HEK293 (cell line): ENCODE results near the gene PERM1.
A peak's percentile ranks its signal among the peaks of the same experiment; 100 is the strongest.

Experiments used
- BCL11A ChIP-seq: fragments of 450-650 bp; formaldehyde crosslinking; IDR thresholded peaks from 2 replicates; pipeline ENCODE4 v1.5.1; 2016; ENCODE audit warnings: low read depth, missing biosample characterization, missing genetic modification characterization
- BCL6B ChIP-seq: fragments of 450-650 bp; formaldehyde crosslinking; IDR thresholded peaks from 2 replicates; pipeline ENCODE4 v1.5.1; 2017; ENCODE audit warnings: missing biosample characterization, missing genetic modification characterization
- GFI1B ChIP-seq: fragments of 450-650 bp; formaldehyde crosslinking; IDR thresholded peaks from 2 replicates; pipeline ENCODE4 v1.5.1; 2016; ENCODE audit warnings: missing biosample characterization, missing genetic modification characterization
- OVOL3 ChIP-seq: fragments of 450-650 bp; formaldehyde crosslinking; IDR thresholded peaks from 2 replicates; pipeline ENCODE4 v1.5.1; 2016; ENCODE audit warnings: missing biosample characterization, missing genetic modification characterization
- PRDM1 ChIP-seq: fragments of 450-650 bp; formaldehyde crosslinking; IDR thresholded peaks from 2 replicates; pipeline ENCODE4; 2016; ENCODE audit warnings: missing biosample characterization, missing genetic modification characterization
- PRDM10 ChIP-seq: fragments of 450-650 bp; formaldehyde crosslinking; IDR thresholded peaks from 2 replicates; pipeline ENCODE4 v1.5.1; 2016; ENCODE audit warnings: missing biosample characterization, missing genetic modification characterization
- ZFP41 ChIP-seq: fragments of 450-650 bp; formaldehyde crosslinking; IDR thresholded peaks from 2 replicates; pipeline ENCODE4 v1.5.1; 2016; ENCODE audit warnings: missing biosample characterization, missing genetic modification characterization, borderline replicate concordance
- ZNF112 ChIP-seq: fragments of 450-650 bp; formaldehyde crosslinking; IDR thresholded peaks from 2 replicates; pipeline ENCODE4 v1.5.0; 2017; ENCODE audit warnings: missing biosample characterization, missing genetic modification characterization
- ZNF133 ChIP-seq: fragments of 450-650 bp; formaldehyde crosslinking; IDR thresholded peaks from 2 replicates; pipeline ENCODE4 v1.5.1; 2016; ENCODE audit warnings: missing biosample characterization, missing genetic modification characterization
- ZNF140 ChIP-seq: fragments of 450-650 bp; formaldehyde crosslinking; IDR thresholded peaks from 2 replicates; pipeline ENCODE4 v1.5.1; 2016; ENCODE audit warnings: missing biosample characterization, missing genetic modification characterization
- ZNF19 ChIP-seq: fragments of 450-650 bp; formaldehyde crosslinking; IDR thresholded peaks from 2 replicates; pipeline ENCODE4; 2016; ENCODE audit warnings: missing biosample characterization, missing genetic modification characterization, low read depth
- ZNF239 ChIP-seq: fragments of 450-650 bp; formaldehyde crosslinking; IDR thresholded peaks from 2 replicates; pipeline ENCODE4 v1.5.1; 2016; ENCODE audit warnings: missing biosample characterization, missing genetic modification characterization
- ZNF335 ChIP-seq: fragments of 450-650 bp; formaldehyde crosslinking; conservative IDR thresholded peaks from 2 replicates; pipeline ENCODE4 v1.5.1; 2016; ENCODE audit warnings: missing biosample characterization, missing genetic modification characterization
- ZNF341 ChIP-seq: fragments of 450-650 bp; formaldehyde crosslinking; IDR thresholded peaks from 2 replicates; pipeline ENCODE4; 2016; ENCODE audit warnings: low read depth, missing biosample characterization, missing genetic modification characterization
- ZNF350 ChIP-seq: fragments of 450-650 bp; formaldehyde crosslinking; IDR thresholded peaks from 2 replicates; pipeline ENCODE4 v1.5.0; 2017; ENCODE audit warnings: missing biosample characterization, mild to moderate bottlenecking, missing genetic modification characterization
- ZNF404 ChIP-seq: fragments of 450-650 bp; formaldehyde crosslinking; IDR thresholded peaks from 2 replicates; pipeline ENCODE4 v1.5.1; 2017; ENCODE audit warnings: missing biosample characterization, missing genetic modification characterization
- ZNF423 ChIP-seq: fragments of 450-650 bp; formaldehyde crosslinking; IDR thresholded peaks from 2 replicates; pipeline ENCODE4 v1.5.1; 2016; ENCODE audit warnings: missing biosample characterization, missing genetic modification characterization
- ZNF426 ChIP-seq: fragments of 450-650 bp; formaldehyde crosslinking; IDR thresholded peaks from 2 replicates; pipeline ENCODE4 v1.5.1; 2017; ENCODE audit warnings: missing biosample characterization, missing genetic modification characterization, mild to moderate bottlenecking, inconsistent platforms, moderate library complexity
- ZNF501 ChIP-seq: fragments of 450-650 bp; formaldehyde crosslinking; IDR thresholded peaks from 2 replicates; pipeline ENCODE4 v1.5.1; 2016; ENCODE audit warnings: missing biosample characterization, missing genetic modification characterization
- ZNF530 ChIP-seq: fragments of 450-650 bp; formaldehyde crosslinking; IDR thresholded peaks from 2 replicates; pipeline ENCODE4 v1.5.1; 2016; ENCODE audit warnings: low read depth, missing biosample characterization, missing genetic modification characterization
- ZNF544 ChIP-seq: fragments of 450-650 bp; formaldehyde crosslinking; IDR thresholded peaks from 2 replicates; pipeline ENCODE4 v1.5.0; 2017; ENCODE audit warnings: missing biosample characterization, missing genetic modification characterization
- ZNF555 ChIP-seq: fragments of 450-650 bp; formaldehyde crosslinking; conservative IDR thresholded peaks from 2 replicates; pipeline ENCODE4 v1.5.1; 2017; ENCODE audit warnings: missing biosample characterization, mild to moderate bottlenecking, missing genetic modification characterization, inconsistent platforms
- ZNF558 ChIP-seq: fragments of 450-650 bp; formaldehyde crosslinking; IDR thresholded peaks from 2 replicates; pipeline ENCODE4 v1.5.1; 2016; ENCODE audit warnings: missing biosample characterization, missing genetic modification characterization
- ZNF560 ChIP-seq: fragments of 450-650 bp; formaldehyde crosslinking; IDR thresholded peaks from 2 replicates; pipeline ENCODE4 v1.5.1; 2017; ENCODE audit warnings: missing biosample characterization, missing genetic modification characterization, borderline replicate concordance
- ZNF621 ChIP-seq: fragments of 450-650 bp; formaldehyde crosslinking; IDR thresholded peaks from 2 replicates; pipeline ENCODE4 v1.5.1; 2017; ENCODE audit warnings: missing biosample characterization, missing genetic modification characterization
- ZNF654 ChIP-seq: fragments of 450-650 bp; formaldehyde crosslinking; IDR thresholded peaks from 2 replicates; pipeline ENCODE4 v1.5.1; 2016; ENCODE audit warnings: low read depth, missing biosample characterization, missing genetic modification characterization
- ZNF660 ChIP-seq: fragments of 450-650 bp; IDR thresholded peaks from 2 replicates; pipeline ENCODE4 v1.5.1; 2018; ENCODE audit warnings: missing biosample characterization, mild to moderate bottlenecking, missing genetic modification characterization
- ZNF776 ChIP-seq: fragments of 450-650 bp; formaldehyde crosslinking; IDR thresholded peaks from 2 replicates; pipeline ENCODE4 v1.5.0; 2017; ENCODE audit warnings: missing biosample characterization, missing genetic modification characterization, borderline replicate concordance
- ZNF791 ChIP-seq: fragments of 450-650 bp; formaldehyde crosslinking; IDR thresholded peaks from 2 replicates; pipeline ENCODE4 v1.5.1; 2016; ENCODE audit warnings: missing biosample characterization, missing genetic modification characterization
- ZNF837 ChIP-seq: fragments of 450-650 bp; formaldehyde crosslinking; IDR thresholded peaks from 2 replicates; pipeline ENCODE4 v1.5.1; 2016; ENCODE audit warnings: missing biosample characterization, missing genetic modification characterization
- ZSCAN23 ChIP-seq: fragments of 450-650 bp; formaldehyde crosslinking; IDR thresholded peaks from 2 replicates; pipeline ENCODE4 v1.5.1; 2016; ENCODE audit warnings: missing biosample characterization, missing genetic modification characterization
- ZXDB ChIP-seq: fragments of 450-650 bp; formaldehyde crosslinking; IDR thresholded peaks from 2 replicates; pipeline ENCODE4 v1.5.1; 2016; ENCODE audit warnings: missing biosample characterization, missing genetic modification characterization
- TF ChIP-seq, protein P1 (sequence below): fragments of 450-650 bp; formaldehyde crosslinking; IDR thresholded peaks from 2 replicates; pipeline ENCODE4 v1.5.1; 2016; ENCODE audit warnings: missing biosample characterization, missing genetic modification characterization
- TF ChIP-seq, protein P2 (sequence below): fragments of 450-650 bp; formaldehyde crosslinking; IDR thresholded peaks from 2 replicates; pipeline ENCODE4 v1.5.1; 2016; ENCODE audit warnings: missing biosample characterization, missing genetic modification characterization

Gene PERM1

GRCh38 chr1:984476-984814, 2.6 kb upstream of the PERM1 start (continued):
- TF ChIP-seq ZNF404 (tag by site-specific recombination) (0 out of 2 replicates have a peak, but pooled peaks have one; percentile 44), ZNF791 (tag by site-specific recombination) (peak; percentile 75; the same call in 1 of the 2 replicates), GFI1B (peak; percentile 59; the same call in 1 of the 2 replicates), ZFP41 (tag by site-specific recombination) (no peak), ZNF555 (tag by site-specific recombination) (peak; percentile 85), ZXDB (tag by site-specific recombination) (peak; percentile 57; the same call in 1 of the 2 replicates), ZNF621 (tag by site-specific recombination) (no peak), ZNF776 (tag by site-specific recombination) (no peak), ZNF19 (0 out of 2 replicates have a peak, but pooled peaks have one; percentile 39), BCL11A (no peak), OVOL3 (tag by site-specific recombination) (no peak), ZNF837 (tag by site-specific recombination) (no peak), ZNF341 (peak; percentile 31; the same call in 1 of the 2 replicates), ZNF239 (tag by site-specific recombination) (no peak), ZNF423 (no peak), ZNF654 (tag by site-specific recombination) (peak; percentile 35), ZNF335 (tag by site-specific recombination) (no peak), ZNF530 (0 out of 2 replicates have a peak, but pooled peaks have one; percentile 46), PRDM10 (tag by site-specific recombination) (no peak), PRDM1 (tag by site-specific recombination) (no peak), ZNF558 (peak; percentile 82), ZNF140 (peak; percentile 88), BCL6B (tag by site-specific recombination) (no peak), ZNF112 (tag by site-specific recombination) (no peak), ZNF544 (tag by site-specific recombination) (no peak), ZNF133 (tag by site-specific recombination) (no peak), ZNF560 (tag by site-specific recombination) (peak; percentile 51; the same call in 1 of the 2 replicates), ZSCAN23 (tag by site-specific recombination) (peak; percentile 26; the same call in 1 of the 2 replicates), ZNF426 (tag by site-specific recombination) (peak; percentile 87), ZNF660 (tag by site-specific recombination) (no peak), ZNF501 (peak; percentile 38; the same call in 1 of the 2 replicates), ZNF350 (no peak)
- TF ChIP-seq, protein P1, sequence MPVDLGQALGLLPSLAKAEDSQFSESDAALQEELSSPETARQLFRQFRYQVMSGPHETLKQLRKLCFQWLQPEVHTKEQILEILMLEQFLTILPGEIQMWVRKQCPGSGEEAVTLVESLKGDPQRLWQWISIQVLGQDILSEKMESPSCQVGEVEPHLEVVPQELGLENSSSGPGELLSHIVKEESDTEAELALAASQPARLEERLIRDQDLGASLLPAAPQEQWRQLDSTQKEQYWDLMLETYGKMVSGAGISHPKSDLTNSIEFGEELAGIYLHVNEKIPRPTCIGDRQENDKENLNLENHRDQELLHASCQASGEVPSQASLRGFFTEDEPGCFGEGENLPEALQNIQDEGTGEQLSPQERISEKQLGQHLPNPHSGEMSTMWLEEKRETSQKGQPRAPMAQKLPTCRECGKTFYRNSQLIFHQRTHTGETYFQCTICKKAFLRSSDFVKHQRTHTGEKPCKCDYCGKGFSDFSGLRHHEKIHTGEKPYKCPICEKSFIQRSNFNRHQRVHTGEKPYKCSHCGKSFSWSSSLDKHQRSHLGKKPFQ (tag by site-specific recombination): no peak
- TF ChIP-seq, protein P2, sequence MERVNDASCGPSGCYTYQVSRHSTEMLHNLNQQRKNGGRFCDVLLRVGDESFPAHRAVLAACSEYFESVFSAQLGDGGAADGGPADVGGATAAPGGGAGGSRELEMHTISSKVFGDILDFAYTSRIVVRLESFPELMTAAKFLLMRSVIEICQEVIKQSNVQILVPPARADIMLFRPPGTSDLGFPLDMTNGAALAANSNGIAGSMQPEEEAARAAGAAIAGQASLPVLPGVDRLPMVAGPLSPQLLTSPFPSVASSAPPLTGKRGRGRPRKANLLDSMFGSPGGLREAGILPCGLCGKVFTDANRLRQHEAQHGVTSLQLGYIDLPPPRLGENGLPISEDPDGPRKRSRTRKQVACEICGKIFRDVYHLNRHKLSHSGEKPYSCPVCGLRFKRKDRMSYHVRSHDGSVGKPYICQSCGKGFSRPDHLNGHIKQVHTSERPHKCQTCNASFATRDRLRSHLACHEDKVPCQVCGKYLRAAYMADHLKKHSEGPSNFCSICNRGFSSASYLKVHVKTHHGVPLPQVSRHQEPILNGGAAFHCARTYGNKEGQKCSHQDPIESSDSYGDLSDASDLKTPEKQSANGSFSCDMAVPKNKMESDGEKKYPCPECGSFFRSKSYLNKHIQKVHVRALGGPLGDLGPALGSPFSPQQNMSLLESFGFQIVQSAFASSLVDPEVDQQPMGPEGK: no peak
